ENCODE data around the gene C19orf12.
"Not testable (repeated sequence)": the region's sequence is repeated elsewhere in the genome, so short reads cannot be mapped to it uniquely, and the experiment has no call there.

Gene C19orf12

DNA sequence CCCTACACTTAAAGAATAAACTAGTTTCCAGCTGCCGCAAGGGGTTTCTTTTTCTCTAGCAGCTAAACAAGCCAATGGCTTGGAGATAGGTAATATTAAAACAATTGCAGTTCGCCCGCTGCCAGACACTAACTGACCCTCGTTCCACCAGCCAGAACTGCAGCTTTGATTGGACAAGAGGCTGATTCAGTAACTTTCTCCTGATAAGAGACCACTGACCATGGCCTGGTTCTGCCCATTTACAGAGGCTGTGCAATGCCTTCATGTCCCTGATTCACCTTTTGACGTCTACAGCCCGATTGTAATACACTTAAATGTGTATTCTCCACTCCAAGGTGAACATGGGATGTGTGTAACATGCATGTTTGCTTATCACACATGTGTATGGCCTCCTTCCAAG, 12.8 kb upstream of the C19orf12 start:
- no peak for DNase-seq

DNA sequence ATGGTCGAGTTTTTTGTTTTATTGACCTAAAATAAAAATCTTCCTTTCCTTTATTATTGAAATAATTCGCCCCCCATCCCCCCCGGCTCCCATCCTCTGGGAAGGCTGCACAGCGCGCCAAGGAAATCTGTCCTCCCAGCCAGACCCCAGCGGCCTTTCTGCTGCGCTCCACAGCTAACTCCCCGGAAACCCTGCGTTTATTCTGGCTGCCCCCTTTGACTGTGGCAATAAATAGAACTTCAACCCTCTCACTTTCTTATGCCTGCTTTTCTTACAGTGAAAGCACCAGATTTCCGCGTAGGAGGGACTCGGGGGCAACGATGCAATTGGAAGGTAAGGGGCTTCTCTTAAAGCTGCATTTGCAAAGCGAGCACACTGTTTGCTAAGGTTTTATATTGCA, 9.7 kb upstream of the C19orf12 start:
- DNase-seq = no peak

DNA sequence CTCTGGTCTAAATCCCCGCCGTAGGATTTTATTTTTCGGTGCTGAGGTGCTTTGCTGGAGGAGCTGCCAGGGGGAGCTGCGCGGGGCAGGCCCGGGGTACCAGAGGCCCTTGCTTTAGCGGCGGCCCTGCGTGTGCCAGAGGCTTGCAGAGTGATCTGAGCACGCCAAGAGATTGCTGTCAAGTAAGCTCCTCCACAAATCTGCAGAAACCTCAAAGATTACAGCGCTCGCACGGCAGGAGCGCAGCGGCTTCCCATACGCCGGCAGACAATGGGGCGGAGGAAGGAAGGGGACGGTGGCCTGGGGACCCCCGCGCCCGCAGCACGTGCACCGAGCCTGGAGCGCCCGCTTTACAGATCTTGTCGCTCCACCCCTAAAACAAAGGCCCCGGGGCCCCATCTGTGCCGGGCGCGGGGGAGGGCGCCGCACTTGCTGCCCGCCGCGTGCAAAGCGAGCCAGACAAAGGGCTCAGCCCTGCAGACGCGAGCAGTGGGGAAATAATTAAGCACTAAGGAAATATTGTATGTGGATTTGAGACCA, 9.1 kb upstream of the C19orf12 start:
- peak; percentile 10 for DNase-seq

DNA sequence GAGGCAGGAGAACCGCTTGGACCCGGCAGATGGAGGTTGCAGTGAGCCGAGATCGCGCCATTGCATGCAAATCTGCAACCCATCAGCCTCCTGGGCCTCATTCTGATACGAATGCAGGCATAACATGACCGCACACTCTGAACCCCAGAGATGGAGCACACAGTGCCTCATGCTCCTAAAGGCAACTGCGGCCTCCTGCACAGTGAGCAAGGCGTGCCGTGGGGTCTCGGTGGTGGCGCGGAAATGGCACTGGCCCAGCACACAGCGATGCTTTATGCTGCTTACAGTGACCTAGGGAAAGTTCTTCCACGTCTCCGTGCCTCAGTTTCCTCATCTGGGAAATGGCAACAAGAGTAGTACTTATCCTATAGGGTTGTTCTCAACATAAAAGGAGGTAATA, 2.0 kb upstream of the C19orf12 start:
- DNase-seq = no peak

DNA sequence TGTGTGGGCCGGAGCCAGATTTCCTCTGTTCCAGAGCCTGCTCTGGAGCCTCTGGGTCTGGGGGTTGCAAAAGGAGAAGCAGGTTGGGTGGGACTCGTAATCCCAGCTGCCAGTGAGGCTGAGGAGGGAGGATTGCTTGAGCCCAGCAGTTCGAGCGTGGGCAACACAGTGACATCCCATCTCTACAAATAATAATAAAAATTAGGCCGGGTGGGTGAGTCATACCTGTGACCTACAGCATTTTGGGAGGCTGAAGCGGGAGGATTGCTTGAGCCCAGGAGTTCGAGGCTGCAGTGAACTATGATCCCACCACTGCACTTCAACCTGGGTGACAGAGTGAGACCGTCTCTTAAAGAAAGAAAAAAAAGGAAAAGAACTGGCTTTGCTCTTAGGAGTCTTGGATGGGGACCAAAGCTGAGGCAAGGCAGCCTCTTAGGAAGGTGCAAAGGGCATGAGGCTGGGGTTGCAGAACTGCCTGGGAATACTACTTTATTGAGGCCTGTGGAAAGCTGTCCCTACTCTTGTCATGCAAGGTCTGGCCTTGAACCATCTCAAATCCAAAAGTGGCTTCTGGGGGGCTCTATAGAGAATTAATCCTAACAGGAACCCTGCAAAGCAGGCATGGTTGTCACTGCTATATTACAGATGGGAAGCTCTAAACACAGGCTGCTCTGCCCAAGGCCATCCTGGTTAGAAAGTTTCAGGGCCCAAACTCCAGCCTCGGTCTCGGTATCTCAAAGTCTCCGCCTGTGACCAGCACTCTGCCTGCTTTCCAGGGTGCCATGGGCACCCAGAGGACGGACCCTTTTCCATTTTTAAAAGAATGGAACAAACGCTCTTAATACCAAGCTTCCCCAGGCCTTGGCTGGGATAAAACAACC, 880 bp upstream of the C19orf12 start:
- DNase-seq = peak; percentile 11

DNA sequence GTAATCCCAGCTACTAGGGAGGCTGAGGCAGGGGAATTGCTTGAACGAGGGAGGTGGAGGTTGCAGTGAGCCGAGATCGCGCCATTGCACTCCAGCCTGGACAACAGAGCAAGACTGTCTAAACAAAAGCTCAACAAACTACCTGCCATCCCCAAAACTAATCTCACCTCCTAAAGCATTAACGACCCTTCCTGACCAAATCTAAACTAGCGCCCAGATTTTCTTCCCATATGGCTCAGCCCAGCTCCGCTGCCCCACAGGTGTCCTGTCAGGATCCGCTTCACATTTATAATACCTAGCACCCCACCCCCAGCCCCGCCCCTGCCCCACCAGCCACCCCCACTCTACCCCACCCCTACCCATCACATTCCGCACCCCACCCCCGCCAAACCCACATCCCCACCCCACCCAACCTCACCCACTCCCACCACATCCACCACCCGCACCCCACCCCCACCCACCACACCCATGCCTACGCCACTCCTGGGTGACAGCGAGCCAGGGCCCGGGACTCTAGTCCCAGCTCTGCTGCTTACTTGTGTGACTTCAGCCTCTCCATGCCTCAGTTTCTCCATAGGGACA, 599 bp downstream of the C19orf12 start:
- DNase-seq = no peak

DNA sequence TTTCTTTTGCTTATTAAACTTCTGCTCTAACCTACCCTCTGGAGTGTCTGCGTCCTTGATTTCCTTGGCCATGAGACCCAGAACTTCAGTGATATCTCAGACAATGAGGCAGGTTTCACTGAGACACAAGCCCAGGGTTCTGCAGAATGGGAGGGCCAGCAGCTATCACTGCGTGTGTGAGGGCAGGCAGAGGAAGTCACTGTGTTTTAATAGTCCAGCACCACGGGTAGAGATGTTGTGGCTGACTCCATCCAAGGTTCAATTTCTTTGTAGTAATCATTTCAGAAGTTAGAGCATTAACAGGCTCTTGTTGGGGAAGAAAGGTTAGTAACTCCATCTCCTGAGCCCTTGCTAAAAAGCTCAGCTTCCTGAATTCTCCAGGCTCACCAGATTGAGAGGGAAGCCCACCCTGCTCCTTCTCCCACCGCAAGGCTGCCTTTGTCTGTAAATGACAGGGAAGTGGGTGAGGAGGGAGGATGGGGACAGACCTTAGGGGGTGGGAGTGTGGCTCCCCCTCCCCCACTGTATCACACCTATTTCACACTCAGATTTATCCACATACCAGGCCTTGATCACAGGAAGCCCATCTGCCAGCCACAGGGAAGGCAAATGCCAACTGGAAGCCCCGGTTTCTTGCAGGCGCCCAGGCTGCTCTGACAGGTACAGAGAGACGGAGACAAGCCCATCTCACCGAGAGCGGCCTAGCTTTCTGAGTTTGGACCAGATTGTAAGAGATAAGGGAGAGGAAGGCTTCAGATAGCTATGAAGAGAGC, 2.1 kb downstream of the C19orf12 start:
- DNase-seq = no peak

DNA sequence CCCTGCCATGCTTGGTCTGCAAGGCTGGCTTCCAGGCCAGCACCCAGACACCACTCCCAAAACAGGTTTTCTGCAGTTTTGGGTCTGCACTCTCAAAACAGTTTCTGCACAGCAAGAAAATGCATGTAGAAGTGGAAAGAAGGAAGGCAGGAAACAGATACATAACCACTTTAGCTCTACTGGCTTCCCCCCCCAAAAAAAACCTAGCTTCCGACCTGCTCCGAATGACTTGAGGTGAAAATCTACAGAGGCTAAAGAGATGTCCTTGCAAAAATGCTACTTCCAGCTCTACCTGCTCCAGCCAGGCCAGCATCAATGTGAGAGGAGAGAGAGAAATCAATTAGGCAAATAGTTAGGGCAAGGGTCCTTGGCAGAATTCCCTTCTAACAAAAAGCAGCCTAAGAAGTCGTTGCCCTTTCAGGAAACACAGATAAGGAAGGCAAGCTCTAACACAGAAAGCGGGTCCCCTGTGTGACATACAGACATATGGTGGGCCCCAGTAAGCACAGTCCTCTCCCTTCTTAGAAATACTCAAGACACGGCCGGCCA, 3.4 kb downstream of the C19orf12 start:
- no peak for DNase-seq

DNA sequence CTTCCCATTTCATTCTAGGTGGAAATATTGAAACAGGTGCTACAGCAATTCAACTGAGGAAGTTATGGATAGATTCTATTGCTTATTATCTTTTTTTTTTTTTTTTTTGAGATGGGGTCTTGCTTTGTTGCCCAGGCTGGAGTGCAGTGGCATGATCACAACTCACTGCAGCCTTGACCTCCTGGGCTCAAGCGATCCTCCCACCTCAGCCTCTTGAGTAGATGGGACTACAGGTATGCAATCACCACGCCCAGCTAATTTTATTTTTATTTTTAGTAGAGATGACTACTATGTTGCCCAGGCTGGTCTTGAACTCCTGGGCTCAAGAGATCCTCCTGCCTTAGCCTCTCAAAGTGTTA, 5.6 kb downstream of the C19orf12 start:
- DNase-seq = not testable (repeated sequence)

DNA sequence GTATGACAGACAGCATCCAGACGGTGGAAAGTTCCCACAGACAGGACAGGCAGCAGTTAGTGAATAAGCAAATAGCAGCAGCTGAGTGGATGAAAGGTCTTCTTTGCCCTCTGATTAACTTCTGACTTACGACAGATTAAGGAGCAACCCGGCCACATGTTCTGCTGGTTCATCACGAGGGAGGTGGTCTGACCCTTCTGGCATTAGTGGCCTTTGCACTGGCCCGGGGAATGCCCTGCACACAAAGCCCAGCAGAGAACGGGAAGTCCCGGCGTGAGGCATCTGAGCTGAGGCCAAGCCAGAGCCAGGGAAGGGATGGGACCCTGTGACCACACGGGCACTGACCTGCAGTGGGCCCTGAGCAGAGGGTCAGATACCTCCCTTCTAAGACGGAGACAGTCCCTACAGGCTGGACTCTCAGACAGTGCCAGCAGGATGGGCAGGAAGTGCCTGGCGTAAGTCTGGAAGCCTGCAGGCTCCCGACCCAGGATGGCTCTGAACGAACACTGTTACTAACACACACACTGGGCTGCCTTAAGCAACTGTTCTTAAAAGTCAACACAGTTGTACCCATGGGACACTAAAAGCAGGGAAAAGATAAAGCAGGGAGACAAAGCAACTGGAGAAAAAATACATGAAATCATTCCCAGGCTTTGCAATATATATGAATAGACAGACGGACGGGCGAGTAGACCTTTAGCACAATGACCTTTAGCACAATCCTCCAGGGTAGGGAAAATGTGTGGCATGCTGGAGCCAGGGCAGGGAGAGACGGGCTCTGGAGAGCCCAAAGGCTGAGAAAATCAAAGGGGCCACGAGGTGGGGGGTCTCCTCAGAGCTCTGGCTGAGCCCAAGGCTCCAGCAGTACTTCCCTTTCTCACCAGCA, 6.3 kb downstream of the C19orf12 start:
- no peak for DNase-seq

DNA sequence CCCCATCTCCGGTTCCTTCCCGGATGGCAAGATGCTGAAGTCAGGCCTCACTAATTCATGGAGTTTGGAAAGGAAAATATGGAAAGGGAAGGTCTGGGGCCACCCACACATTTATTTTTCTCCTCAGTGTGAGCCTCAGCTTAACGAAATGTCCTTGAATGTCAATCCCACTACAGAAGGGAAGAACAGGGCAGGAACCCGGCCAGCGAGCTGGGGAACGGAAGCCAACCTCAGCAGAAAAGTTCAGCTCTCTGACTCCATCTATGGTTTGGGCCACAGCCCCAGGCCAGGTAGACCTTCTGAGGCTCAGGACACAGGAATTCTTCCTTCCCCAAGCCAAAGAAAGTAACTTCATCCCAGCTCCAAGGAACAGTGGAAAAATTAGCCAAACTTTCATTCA, 8.4 kb downstream of the C19orf12 start:
- DNase-seq = no peak

DNA sequence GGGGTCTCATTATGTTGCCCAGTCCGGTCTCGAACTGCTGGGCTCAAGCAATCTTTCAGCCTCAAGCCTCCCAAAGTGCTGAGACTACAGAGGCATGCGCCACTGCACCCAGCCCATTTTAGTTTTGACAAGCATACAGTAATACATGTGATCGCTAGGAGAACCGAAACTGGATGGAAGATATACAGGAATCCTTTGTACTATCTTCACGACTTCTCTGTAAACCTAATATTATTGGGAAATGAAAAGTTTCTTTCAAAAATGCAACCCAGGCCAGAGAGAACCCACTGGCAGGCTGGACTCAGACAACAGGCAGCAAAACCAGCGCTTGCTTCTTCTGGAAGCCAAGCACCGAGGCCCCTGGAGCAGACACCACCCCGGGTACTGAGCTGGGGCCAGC, 9.4 kb downstream of the C19orf12 start:
- DNase-seq = no peak

DNA sequence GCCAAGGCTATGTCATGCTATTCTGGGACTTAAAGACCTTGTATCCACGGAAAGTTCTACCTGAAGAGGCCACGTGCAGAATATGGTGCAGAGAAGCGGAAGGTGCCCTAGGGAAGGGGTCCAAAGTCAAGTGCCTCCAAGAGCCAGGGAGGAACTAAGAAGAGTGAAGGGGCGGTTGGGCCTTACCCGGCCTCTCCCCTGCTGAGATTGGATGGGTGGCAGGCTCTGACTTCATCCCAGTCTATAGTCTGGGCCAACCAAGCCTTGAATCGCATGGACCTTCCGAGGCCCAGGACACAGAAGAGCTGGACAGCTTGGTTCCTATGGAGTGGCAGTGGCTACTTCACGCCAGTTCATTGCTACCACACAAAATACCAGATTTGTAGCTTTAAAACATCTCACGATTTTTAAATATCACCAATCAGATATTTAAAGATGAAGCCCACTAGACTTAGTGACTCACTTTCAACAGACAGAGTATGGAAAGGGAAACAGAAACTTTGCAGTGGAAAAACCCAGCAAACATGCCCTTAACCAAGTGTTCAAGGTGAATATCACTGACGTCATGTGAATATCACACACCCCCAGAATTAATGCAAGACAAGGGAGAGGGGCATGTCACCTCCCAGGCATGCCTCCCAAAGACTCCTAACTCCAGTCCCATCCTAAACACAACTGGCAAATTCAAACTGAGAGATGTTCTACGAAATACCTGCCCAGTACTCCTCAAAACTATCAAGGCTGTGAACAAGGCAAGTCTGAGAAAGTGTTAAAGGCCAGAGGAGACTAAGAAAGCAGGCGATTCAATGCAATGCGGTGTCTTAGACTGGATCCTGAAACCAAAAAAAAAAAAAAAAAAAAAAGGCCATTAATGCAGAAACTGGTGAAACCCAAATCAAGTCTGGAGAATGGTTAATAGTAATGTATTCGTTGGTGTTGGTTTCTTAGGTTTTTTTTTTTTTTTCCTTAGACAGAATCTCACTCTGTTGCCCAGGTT, 10.2 kb downstream of the C19orf12 start:
- no peak for DNase-seq

DNA sequence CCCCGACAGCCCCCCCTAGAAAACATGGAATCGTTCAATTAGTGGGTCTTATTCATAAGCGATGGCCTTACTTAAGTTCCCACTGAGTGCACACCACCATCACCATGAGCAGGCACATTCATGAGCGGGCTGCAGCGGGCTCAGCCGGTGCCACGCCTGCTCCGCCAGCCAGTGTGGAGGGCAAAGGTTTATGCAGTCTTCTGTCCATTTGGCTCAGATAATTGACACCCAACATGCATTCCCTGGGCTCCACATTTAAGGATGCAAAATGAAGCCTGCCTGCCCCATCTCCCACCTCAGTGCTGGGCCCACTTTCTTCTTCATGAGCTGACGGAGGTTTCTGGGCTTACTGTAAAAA, 12.1 kb downstream of the C19orf12 start:
- no peak for DNase-seq

DNA sequence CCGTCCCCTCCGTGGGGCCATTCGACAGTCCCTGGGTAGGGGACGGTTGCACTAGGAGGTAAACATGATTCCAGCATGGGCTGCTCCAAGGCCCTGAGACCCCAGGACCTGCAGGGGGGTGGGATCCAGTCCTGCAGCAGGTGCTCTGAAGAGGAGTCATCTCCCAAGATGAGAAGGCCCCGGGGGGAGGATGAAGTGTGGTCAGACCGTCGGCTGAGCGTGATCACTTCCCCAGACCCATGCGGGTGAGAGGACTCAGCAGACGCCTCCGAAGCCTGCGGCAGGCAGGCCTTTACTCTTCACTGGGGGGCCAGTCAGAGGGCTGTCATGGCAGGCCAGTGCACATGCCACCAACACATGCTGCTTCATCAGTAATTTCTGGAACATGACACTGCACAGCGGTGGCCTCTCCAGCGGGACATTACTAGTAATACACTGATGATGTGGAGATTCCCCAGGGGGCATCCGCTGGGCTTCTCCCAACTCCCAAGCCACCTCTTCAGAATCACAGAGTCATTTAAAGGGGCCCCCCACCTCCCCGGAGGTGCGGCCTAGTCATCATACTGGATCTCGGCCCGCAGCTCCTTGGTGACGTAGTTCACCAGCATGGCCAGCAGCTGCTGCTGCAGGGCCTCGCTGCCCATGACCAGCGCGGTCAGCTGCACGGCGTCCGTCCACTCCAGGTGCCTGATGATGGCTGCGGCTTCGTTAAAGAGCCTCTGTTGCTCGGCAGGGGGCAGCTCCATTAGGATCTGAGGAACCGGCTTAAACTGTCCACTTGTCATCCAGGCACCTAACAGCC, 12.7 kb downstream of the C19orf12 start:
- no peak for DNase-seq

DNA sequence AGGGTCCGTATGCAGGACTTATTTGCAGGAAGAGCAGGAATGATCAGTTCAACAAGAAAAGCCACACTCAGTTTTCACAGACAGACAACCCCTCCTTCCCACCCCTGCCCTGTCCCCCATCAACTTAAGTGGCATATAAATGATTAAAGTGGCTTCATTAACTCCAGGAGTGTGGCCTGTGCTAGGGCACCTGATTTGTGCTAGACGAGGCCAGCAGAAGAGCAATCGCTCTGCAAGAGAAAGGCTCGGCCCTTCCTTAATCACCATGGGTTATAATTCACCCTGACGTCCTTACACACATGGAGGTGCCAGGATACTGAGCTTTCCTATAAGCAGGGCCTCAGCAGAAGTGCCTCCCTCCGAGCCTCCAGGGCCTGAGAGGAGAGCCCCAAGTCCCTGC, 14.6 kb downstream of the C19orf12 start:
- DNase-seq = no peak

DNA sequence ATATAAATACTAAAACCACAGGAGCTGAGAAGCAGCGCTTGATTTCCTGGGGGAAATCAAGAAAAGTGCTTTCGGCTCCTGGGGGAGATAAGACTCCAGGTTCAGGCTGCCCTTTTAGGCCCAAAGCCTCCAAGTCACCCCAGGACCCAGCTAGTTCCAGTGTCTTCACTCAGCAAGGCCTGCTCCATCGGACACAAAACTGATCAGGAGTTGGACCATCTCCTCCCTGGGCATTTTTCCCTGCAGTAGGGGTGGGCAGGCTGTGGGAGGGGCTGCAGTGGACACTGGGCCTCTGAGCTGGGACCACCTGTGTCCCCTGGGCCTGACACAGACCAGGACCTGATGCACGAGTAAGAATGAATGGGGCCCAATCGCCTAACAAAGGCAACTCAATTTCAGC, 15.2 kb downstream of the C19orf12 start:
- DNase-seq = no peak

DNA sequence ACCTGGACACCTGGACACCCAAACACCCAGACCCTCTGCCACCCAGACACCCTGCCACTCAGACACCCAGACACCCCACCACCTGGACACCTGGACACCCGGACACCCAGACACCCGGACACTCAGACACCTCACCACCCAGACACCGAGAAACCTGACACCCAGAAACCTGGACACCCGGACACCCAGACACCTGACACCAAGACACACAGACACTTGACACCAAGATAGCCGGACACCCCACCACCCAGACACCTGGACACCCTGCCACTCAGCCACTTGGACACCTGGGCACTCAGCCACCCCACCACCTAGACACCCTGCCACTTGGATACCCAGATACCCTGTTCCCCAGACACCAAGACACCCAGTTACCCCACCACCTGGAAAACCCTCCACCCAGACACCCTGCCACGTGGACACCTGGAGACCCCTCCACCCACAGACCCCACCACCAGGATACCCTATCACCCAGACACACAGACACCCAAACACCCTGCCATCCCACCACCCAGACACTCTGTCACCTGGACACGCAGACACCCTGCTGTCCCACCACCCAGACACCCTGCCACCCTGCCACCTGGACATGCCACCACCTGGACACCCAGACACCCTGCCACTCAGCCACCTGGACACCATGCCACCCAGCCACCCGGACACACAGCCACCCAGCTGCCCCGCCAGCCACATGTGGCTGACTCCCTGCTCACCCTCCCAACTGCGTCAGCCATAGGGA, 17.4 kb downstream of the C19orf12 start:
- no peak for DNase-seq

DNA sequence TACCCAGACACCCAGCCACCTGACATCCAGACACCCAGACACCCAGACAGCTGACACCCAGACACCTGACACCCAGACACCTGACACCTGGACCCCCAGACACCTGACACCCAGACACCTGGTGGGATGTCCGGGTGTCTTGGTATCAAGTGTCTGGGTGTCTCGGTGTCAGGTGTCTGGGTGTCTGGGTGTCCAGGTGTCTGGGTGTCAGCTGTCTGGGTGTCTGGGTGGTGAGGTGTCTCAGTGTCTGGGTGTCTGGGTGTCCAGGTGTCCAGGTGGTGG, 18.6 kb downstream of the C19orf12 start:
- DNase-seq = no peak

Measured in fibroblast of skin of right quadriceps (primary cell).